Tibial artery (tissue), 4 donors: Measurements from ENCODE around the gene BMP6.

Experiments used
- DNase-seq, 2 donors: peaks; one replicate each; pipeline ENCODE4 v3.0.0-alpha.2; 2019
- H3K27ac ChIP-seq, 2 donors: fragments of 200-600 bp; sonication (generic) in 1 of 2; 1 replicate in 1 of 2; 2 replicates in 1 of 2; pipeline ENCODE4 v1.5.1; 2018 to 2019; ENCODE audit warnings: mild to moderate bottlenecking in 1 of 2
- H3K27me3 ChIP-seq, 2 donors: fragments of 200-600 bp; sonication (generic) in 1 of 2; one replicate each; pipeline versions ENCODE4 v1.5.1 to v1.6.0; 2016 to 2019
- H3K36me3 ChIP-seq, 3 donors: fragments of 200-600 bp; sonication (generic) in 2 of 3; one replicate each; pipeline ENCODE4 v1.5.1; 2016 to 2019; ENCODE audit warnings: mild to moderate bottlenecking in 2 of 3
- H3K4me1 ChIP-seq, 4 donors: fragments of 200-600 bp; sonication (generic) in 2 of 4; 1 replicate in 3 of 4; 2 replicates in 1 of 4; pipeline ENCODE4 v1.5.1; 2016 to 2019
- H3K4me3 ChIP-seq, 2 donors: fragments of 200-600 bp; sonication (generic) in 1 of 2; 1 replicate in 1 of 2; 2 replicates in 1 of 2; pipeline ENCODE4 v1.5.1; 2018 to 2019; ENCODE audit warnings: mild to moderate bottlenecking in 2 of 2
- H3K9me3 ChIP-seq, 3 donors: fragments of 200-600 bp; sonication (generic) in 1 of 3; one replicate each; pipeline ENCODE4 v1.5.1; 2016 to 2019
- intact Hi-C: fragments of 100-400 bp; cut with DNase I; formaldehyde crosslinking; loops from one replicate; pipeline ENCODE4 v1.15.0; 2023; ENCODE audit warnings: low total_unique reads
- TF ChIP-seq, protein P1 (sequence below), 2 experiments: fragments of 200-600 bp in 1 of 2; fragments of 450-650 bp in 1 of 2; IDR thresholded peaks; one replicate each; pipeline ENCODE4 v1.5.1; 2017 to 2019; ENCODE audit warnings: antibody characterized with exemption in 2 of 2, mild to moderate bottlenecking in 1 of 2, moderate library complexity in 1 of 2

BMP6 gene

GRCh38 chr6:7836371-7837026, 110.6 kb downstream of the BMP6 start:
- Histone ChIP-seq H3K27me3 (no peaks in the 10 kb centered on the region), H3K4me1 (peaks cover 0 to 6% (median 0%) of the 10 kb centered on the region in 4 donors), H3K9me3 (no peaks in the 10 kb centered on the region), H3K4me3 (no peak overlapping the region), H3K27ac (no peak overlapping the region), H3K36me3 (no peaks in the 10 kb centered on the region)
- intact Hi-C loops, result no loop called here
- TF ChIP-seq, protein P1, sequence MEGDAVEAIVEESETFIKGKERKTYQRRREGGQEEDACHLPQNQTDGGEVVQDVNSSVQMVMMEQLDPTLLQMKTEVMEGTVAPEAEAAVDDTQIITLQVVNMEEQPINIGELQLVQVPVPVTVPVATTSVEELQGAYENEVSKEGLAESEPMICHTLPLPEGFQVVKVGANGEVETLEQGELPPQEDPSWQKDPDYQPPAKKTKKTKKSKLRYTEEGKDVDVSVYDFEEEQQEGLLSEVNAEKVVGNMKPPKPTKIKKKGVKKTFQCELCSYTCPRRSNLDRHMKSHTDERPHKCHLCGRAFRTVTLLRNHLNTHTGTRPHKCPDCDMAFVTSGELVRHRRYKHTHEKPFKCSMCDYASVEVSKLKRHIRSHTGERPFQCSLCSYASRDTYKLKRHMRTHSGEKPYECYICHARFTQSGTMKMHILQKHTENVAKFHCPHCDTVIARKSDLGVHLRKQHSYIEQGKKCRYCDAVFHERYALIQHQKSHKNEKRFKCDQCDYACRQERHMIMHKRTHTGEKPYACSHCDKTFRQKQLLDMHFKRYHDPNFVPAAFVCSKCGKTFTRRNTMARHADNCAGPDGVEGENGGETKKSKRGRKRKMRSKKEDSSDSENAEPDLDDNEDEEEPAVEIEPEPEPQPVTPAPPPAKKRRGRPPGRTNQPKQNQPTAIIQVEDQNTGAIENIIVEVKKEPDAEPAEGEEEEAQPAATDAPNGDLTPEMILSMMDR (IDR thresholded peaks at IDR 0.05), result no peak
- DNase-seq, result no peak

DNA sequence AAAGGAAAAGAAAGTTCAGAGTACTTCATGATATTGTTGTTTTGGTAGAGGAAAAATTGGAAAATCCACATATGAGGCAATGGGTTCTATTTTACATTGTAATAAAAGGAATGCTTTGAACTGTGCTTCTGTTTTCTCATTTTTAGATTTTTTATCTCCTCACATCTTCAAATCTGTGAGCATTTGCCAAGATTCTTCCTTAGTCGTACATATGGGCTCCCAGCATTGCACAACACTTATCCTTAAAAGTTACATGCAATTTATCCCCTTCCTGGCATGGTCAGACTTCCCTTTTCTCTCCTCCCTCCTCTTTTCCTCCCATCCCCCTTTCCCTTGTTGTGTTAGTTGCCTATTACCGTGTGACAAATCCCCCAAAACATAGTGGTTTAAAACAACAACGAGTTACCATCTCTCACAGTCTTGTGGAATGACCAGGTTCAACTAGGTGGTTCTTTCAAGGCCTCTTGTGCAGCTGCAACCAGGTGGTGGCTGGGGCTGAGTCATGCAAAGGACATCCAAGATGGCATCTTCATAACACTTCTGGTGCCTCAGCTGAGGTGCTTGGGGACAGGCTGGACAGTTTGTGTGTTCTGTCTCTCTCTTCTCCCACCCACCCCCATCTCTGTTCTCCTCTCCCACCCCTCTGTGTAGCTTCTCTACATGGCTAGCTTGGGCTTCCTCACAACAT, 116.0 kb downstream of the BMP6 start:
- intact Hi-C loops, result no loop called here
- H3K9me3 ChIP-seq, result no peaks in the 10 kb centered on the region
- no peak for DNase-seq
- H3K4me3 ChIP-seq, result no peak overlapping the region
- H3K27me3 ChIP-seq, result no peaks in the 10 kb centered on the region
- H3K27ac ChIP-seq, result no peak overlapping the region
- TF ChIP-seq, protein P1 (IDR thresholded peaks at IDR 0.05), result no peak
- no peaks in the 10 kb centered on the region for H3K36me3 ChIP-seq
- peaks cover 0 to 9% (median 3%) of the 10 kb centered on the region in 4 donors for H3K4me1 ChIP-seq

- intact Hi-C loops, result loop anchor here (5.0 kb wide), 2 partner anchors 120 to 155 kb away; partner anchors contain the start of gene BMP6
- Histone ChIP-seq H3K27ac (peak overlapping the region in 1 of 2 donors; percentile 41), H3K4me3 (no peak overlapping the region), H3K4me1 (peaks cover 0 to 19% (median 4%) of the 10 kb centered on the region in 4 donors), H3K36me3 (no peaks in the 10 kb centered on the region), H3K9me3 (peaks cover 0 to 12% (median 3%) of the 10 kb centered on the region in 3 donors), H3K27me3 (no peaks in the 10 kb centered on the region)
- no peak for DNase-seq
- TF ChIP-seq, protein P1 (IDR thresholded peaks at IDR 0.05), result peak in 1 of 2 experiments; percentile 13
Measured at GRCh38 chr6:7846966-7847818, 121.3 kb downstream of the BMP6 start.

DNA sequence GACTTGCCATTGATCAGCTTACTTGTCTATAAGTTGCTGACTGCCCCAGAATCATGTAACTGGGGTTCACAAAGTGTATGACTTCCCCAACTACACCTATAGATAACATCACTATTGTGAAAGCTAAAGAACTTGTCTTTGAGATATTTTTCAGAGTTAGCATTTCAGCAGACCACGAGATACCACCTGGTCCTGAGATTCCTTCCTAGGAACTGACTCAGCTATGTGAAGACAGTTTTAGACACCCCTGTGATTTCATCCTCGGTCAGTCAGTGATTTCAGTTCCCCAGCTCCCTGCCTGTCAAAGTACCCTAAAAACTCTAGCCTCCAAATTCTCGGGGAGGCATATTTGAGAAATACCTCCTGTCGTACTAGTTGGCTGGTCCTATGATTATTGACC, 122.3 kb downstream of the BMP6 start:
- Histone ChIP-seq H3K36me3 (peaks cover 0 to 4% (median 0%) of the 10 kb centered on the region in 3 donors), H3K4me1 (peaks cover 0 to 19% (median 4%) of the 10 kb centered on the region in 4 donors), H3K9me3 (peaks cover 0 to 17% (median 7%) of the 10 kb centered on the region in 3 donors), H3K4me3 (no peak overlapping the region), H3K27ac (peak overlapping the region in 1 of 2 donors; percentile 41), H3K27me3 (no peaks in the 10 kb centered on the region)
- TF ChIP-seq, protein P1 (IDR thresholded peaks at IDR 0.05), result no peak
- no peak for DNase-seq
- intact Hi-C loops, result loop anchor here (5.0 kb wide), 2 partner anchors 121 to 156 kb away; partner anchors contain the start of gene BMP6

DNA sequence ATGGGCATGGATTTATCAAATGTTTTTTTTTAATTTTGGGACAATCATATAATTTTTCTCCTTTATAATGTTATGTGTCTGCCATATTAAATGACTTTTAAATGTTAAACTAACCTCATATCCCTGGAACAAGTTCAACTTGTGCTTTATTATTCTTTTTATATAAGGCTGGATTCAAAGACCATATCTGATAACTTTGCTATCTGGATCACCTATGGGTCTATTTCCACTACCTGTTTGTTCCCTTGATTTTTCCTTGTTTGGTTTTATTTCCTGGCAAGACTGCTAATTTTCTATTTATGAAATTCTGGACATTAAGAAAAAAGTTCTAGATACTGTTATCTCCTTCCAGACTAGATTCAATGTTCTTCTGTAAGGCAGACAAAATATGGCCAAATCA, 125.9 kb downstream of the BMP6 start:
- DNase-seq, result no peak
- intact Hi-C loops, result no loop called here
- Histone ChIP-seq H3K4me3 (no peak overlapping the region), H3K27me3 (no peaks in the 10 kb centered on the region), H3K4me1 (peaks cover 0 to 12% (median 1%) of the 10 kb centered on the region in 4 donors), H3K36me3 (peaks cover 0 to 4% (median 0%) of the 10 kb centered on the region in 3 donors), H3K9me3 (peaks cover 0 to 17% (median 7%) of the 10 kb centered on the region in 3 donors), H3K27ac (no peak overlapping the region)
- TF ChIP-seq, protein P1 (IDR thresholded peaks at IDR 0.05), result no peak
